Glutamatergic neuron (in vitro differentiated cells): Measurements from ENCODE around the gene CYP2C8. TPM values are rescaled to one million over a fixed set of nuclear protein-coding genes. Genes with fewer than 3 reads are reported as not detected.

ENCODE experiments used
- total RNA-seq: library from RNA; stranded (reverse); fragmentation: NEBNext Ultra II Directional; extraction: Animal tissue kit (Norgen Biotek cat#: 25700); gene quantifications from one replicate; pipeline ENCODE4 v1.2.1, GENCODE V29; 2021; ENCODE audit not compliant: unreplicated experiment

Gene CYP2C8
- total RNA-seq, 1 donor from 2014 or later = 3.2 TPM

Other genes with a start within 250 kb of the CYP2C8 start
- not detected for gene CYP2C9, start 130.8 kb downstream of the CYP2C8 start, total RNA-seq
- not detected for gene ACSM6, start 124.7 kb upstream of the CYP2C8 start, total RNA-seq
- 6.4 TPM for gene PDLIM1, start 221.5 kb upstream of the CYP2C8 start, total RNA-seq